HG03378 (cell line): ENCODE results near the gene WDR86.
A peak's percentile ranks its signal among the peaks of the same experiment; 100 is the strongest.

ENCODE experiments used
- ATAC-seq: cut with Tn5 transposase; IDR thresholded peaks from one replicate; pipeline ENCODE4 v1.9.1; 2021; ENCODE audit warnings: mild to moderate bottlenecking, moderate library complexity; ENCODE audit not compliant: unreplicated experiment

Gene WDR86

GRCh38 chr7:151363182-151363581 lies 46.7 kb downstream of the WDR86 start:
- no peak for ATAC-seq

GRCh38 chr7:151361193-151361959 lies 48.5 kb downstream of the WDR86 start:
- no peak for ATAC-seq

- no peak for ATAC-seq
Measured at GRCh38 chr7:151352512-151352911, 57.3 kb downstream of the WDR86 start.

GRCh38 chr7:151351967-151352366 lies 57.9 kb downstream of the WDR86 start:
- peak; percentile 31 for ATAC-seq

- no peak for ATAC-seq
Measured at GRCh38 chr7:151351027-151351426, 58.8 kb downstream of the WDR86 start.

GRCh38 chr7:151349507-151349853 lies 60.4 kb downstream of the WDR86 start:
- peak; percentile 36 for ATAC-seq

GRCh38 chr7:151348970-151349369 lies 60.9 kb downstream of the WDR86 start:
- no peak for ATAC-seq

GRCh38 chr7:151347200-151347599 lies 62.6 kb downstream of the WDR86 start:
- no peak for ATAC-seq

GRCh38 chr7:151346470-151346769 lies 63.4 kb downstream of the WDR86 start:
- no peak for ATAC-seq

GRCh38 chr7:151345576-151346469 lies 64.0 kb downstream of the WDR86 start:
- ATAC-seq = no peak

- ATAC-seq = no peak
Measured at GRCh38 chr7:151343516-151343915, 66.3 kb downstream of the WDR86 start.

- ATAC-seq = no peak
Measured at GRCh38 chr7:151342811-151343210, 67.0 kb downstream of the WDR86 start.

- peak; percentile 64 for ATAC-seq
Measured at GRCh38 chr7:151342102-151342646, 67.7 kb downstream of the WDR86 start.

GRCh38 chr7:151341357-151342101 lies 68.3 kb downstream of the WDR86 start, which contains the start of gene NUB1:
NUB1 (plus strand) TSS chr7:151341812; CDS start chr7:151345350, 3,538 bp downstream.
- ATAC-seq = no peak

GRCh38 chr7:151340794-151341356 lies 69.0 kb downstream of the WDR86 start:
- no peak for ATAC-seq

GRCh38 chr7:151339651-151340382 lies 70.0 kb downstream of the WDR86 start:
- peak; percentile 61 for ATAC-seq

- no peak for ATAC-seq
Measured at GRCh38 chr7:151338809-151339208, 71.0 kb downstream of the WDR86 start.

GRCh38 chr7:151337346-151337745 lies 72.5 kb downstream of the WDR86 start:
- ATAC-seq = no peak

- no peak for ATAC-seq
Measured at GRCh38 chr7:151336027-151336708, 73.7 kb downstream of the WDR86 start.

- ATAC-seq = no peak
Measured at GRCh38 chr7:151334628-151335027, 75.2 kb downstream of the WDR86 start.
